NCI-H2227 (cell line): ENCODE measurements around the gene FKBP5.
"Not testable (repeated sequence)": the region's sequence is repeated elsewhere in the genome, so short reads cannot be mapped to it uniquely, and the experiment has no call there.

ENCODE experiments used
- DNase-seq: peaks from one replicate; lab custom pipeline; 2025; ENCODE audit not compliant: unreplicated experiment; lab: John Stamatoyannopoulos, UW

The FKBP5 gene

GRCh38 chr6:35724059-35724458, 35.3 kb upstream of the FKBP5 start:
- no peak for DNase-seq

- no peak for DNase-seq
These were observed 34.9 kb upstream of the FKBP5 start for GRCh38 chr6:35723587-35723986.

GRCh38 chr6:35722121-35722761, 33.5 kb upstream of the FKBP5 start:
- no peak for DNase-seq

- peak; percentile 55 for DNase-seq
These were observed 31.4 kb upstream of the FKBP5 start for GRCh38 chr6:35719830-35720733.

GRCh38 chr6:35719404-35719829, 30.7 kb upstream of the FKBP5 start:
- DNase-seq, result no peak

GRCh38 chr6:35718911-35719381, 30.2 kb upstream of the FKBP5 start:
- DNase-seq, result no peak

GRCh38 chr6:35718375-35718736, 29.6 kb upstream of the FKBP5 start:
- DNase-seq, result no peak

- DNase-seq, result no peak
These were observed 29.0 kb upstream of the FKBP5 start for GRCh38 chr6:35717449-35718374.

- DNase-seq, result no peak
These were observed 28.1 kb upstream of the FKBP5 start for GRCh38 chr6:35716798-35717197.

GRCh38 chr6:35713006-35713767, 24.5 kb upstream of the FKBP5 start:
- no peak for DNase-seq

- DNase-seq, result no peak
These were observed 23.0 kb upstream of the FKBP5 start for GRCh38 chr6:35711731-35712130.

GRCh38 chr6:35710241-35710847, 21.6 kb upstream of the FKBP5 start:
- no peak for DNase-seq

- no peak for DNase-seq
These were observed 19.9 kb upstream of the FKBP5 start for GRCh38 chr6:35708585-35708984.

GRCh38 chr6:35707714-35708407, 19.1 kb upstream of the FKBP5 start:
- no peak for DNase-seq

GRCh38 chr6:35706468-35706867, 17.8 kb upstream of the FKBP5 start:
- DNase-seq, result no peak

- DNase-seq, result no peak
These were observed 14.8 kb upstream of the FKBP5 start for GRCh38 chr6:35703554-35703953.

- DNase-seq, result no peak
These were observed 10.1 kb upstream of the FKBP5 start for GRCh38 chr6:35698858-35699257.

GRCh38 chr6:35698430-35698829, 9.7 kb upstream of the FKBP5 start:
- not testable (repeated sequence) for DNase-seq

- no peak for DNase-seq
These were observed 5.7 kb upstream of the FKBP5 start for GRCh38 chr6:35694462-35694861.
